Kidney (tissue), 22 donors: ENCODE measurements around the gene HNF1A. TPM values are rescaled to one million over a fixed set of nuclear protein-coding genes. Genes with fewer than 3 reads are reported as not detected.

Experiments
- DNase-seq, 5 donors: peaks; one replicate each; pipeline ENCODE4 v3.0.0-alpha.2; 2013 to 2020
- FAIRE-seq: peaks from 2 replicates; lab custom pipeline; 2012; peaks lifted over from hg19 to GRCh38; lab: Jason Lieb, UNC
- H3K27ac ChIP-seq, 2 donors: one replicate each; pipeline ENCODE4 v1.7.0; 2013; ENCODE audit warnings: low read depth in 2 of 2, low read length in 2 of 2, inconsistent platforms in 1 of 2
- H3K27me3 ChIP-seq: one replicate; pipeline ENCODE4 v1.7.1; 2013; ENCODE audit warnings: low read length, inconsistent platforms; ENCODE audit not compliant: control insufficient read depth, insufficient read depth
- H3K36me3 ChIP-seq, 3 donors: one replicate each; pipeline versions ENCODE4 v1.7.0 to v1.7.1; 2013; ENCODE audit warnings: low read length in 3 of 3, control low read depth in 1 of 3, inconsistent platforms in 1 of 3; ENCODE audit not compliant: insufficient read depth in 3 of 3, control insufficient read depth in 2 of 3
- H3K4me1 ChIP-seq, 3 donors: one replicate each; pipeline versions ENCODE4 v1.7.0 to v1.7.1; 2013; ENCODE audit warnings: low read length in 3 of 3, inconsistent platforms in 1 of 3, low read depth in 1 of 3; ENCODE audit not compliant: control insufficient read depth in 2 of 3, insufficient read depth in 2 of 3
- H3K4me3 ChIP-seq, 3 donors: one replicate each; pipeline versions ENCODE4 v1.7.0 to v1.8.1; 2013; ENCODE audit warnings: low read length in 3 of 3, control low read depth in 1 of 3, inconsistent platforms in 1 of 3
- H3K9ac ChIP-seq, 3 donors: one replicate each; pipeline versions ENCODE4 v1.7.0 to v1.7.1; 2013; ENCODE audit warnings: low read length in 3 of 3, control low read depth in 1 of 3, inconsistent platforms in 1 of 3
- H3K9me3 ChIP-seq, 3 donors: one replicate each; pipeline versions ENCODE4 v1.7.0 to v1.7.1; 2013; ENCODE audit warnings: low read length in 3 of 3, control low read depth in 1 of 3, inconsistent platforms in 1 of 3; ENCODE audit not compliant: control insufficient read depth in 2 of 3, insufficient read depth in 1 of 3
- intact Hi-C: fragments of 100-400 bp; cut with DNase I; formaldehyde crosslinking; loops from one replicate; pipeline ENCODE4 v1.11.1; 2022
- long read RNA-seq, 10 donors: library from polyadenylated mRNA in 1 of 10; unstranded in 1 of 10; transcript quantifications; one replicate each; pipeline ENCODE4 v2.0.0 and lab custom pipeline, GENCODE V29; 2021 to 2026
- polyA plus RNA-seq: library from polyadenylated mRNA; stranded (reverse); fragments of 350-450 nt; fragmentation: Illumina TruSeq; extraction: RNeasy Lipid Tissue Mini Kit (QIAGEN cat#74804); gene quantifications from one replicate; pipeline ENCODE4 v1.2.3, GENCODE V29; 2014; ENCODE audit warnings: low read depth, low replicate concordance; ENCODE audit not compliant: insufficient read depth
- total RNA-seq: library from RNA; stranded (reverse); fragmentation: NEBNext Ultra II Directional; extraction: Animal tissue kit (Norgen Biotek cat#: 25700); gene quantifications from one replicate; pipeline ENCODE4 v1.2.1, GENCODE V29; 2021
- TF ChIP-seq, protein P1 (sequence below): IDR thresholded peaks from 3 replicates; pipeline ENCODE4 v1.5.1; 2012; ENCODE audit warnings: mild to moderate bottlenecking, moderate library complexity, borderline replicate concordance; ENCODE audit not compliant: insufficient read depth; ENCODE audit errors: extremely low read depth
- donor health status: control.
- donor health status: control.
- donor health status: control.
- donor health status: control.
- donor health status: control.
- donor health status: DM: yes; HTN: yes; CAD: no.
- donor health status: Normal renal cell carcinoma (clear cell type).

Gene HNF1A, protein sequence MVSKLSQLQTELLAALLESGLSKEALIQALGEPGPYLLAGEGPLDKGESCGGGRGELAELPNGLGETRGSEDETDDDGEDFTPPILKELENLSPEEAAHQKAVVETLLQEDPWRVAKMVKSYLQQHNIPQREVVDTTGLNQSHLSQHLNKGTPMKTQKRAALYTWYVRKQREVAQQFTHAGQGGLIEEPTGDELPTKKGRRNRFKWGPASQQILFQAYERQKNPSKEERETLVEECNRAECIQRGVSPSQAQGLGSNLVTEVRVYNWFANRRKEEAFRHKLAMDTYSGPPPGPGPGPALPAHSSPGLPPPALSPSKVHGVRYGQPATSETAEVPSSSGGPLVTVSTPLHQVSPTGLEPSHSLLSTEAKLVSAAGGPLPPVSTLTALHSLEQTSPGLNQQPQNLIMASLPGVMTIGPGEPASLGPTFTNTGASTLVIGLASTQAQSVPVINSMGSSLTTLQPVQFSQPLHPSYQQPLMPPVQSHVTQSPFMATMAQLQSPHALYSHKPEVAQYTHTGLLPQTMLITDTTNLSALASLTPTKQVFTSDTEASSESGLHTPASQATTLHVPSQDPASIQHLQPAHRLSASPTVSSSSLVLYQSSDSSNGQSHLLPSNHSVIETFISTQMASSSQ
- total RNA-seq (6.7 TPM), polyA plus RNA-seq (32.4 TPM)
- long read RNA-seq, donor 1, partial matches to known transcripts: 0 of 11 reads
- long read RNA-seq, donor 1, other reads (novel, unspliced or antisense): 7 of 11 reads
- long read RNA-seq, donor 2, partial matches to known transcripts: 0 of 4 reads
- long read RNA-seq, donor 2, other reads (novel, unspliced or antisense): 0 of 4 reads
- long read RNA-seq, donor 3, partial matches to known transcripts: 6 of 11 reads
- long read RNA-seq, donor 3, other reads (novel, unspliced or antisense): 0 of 11 reads
- long read RNA-seq, donor 4, transcript HNF1A-201 (10 exons, 3,442 nt): major isoform, 6 of 8 reads
- long read RNA-seq, donor 4, partial matches to known transcripts: 0 of 8 reads
- long read RNA-seq, donor 4, other reads (novel, unspliced or antisense): 0 of 8 reads
- long read RNA-seq, donor 5: 0 reads
- long read RNA-seq, donor 6: 0 reads
- long read RNA-seq, donor 7, partial matches to known transcripts: 1 of 7 reads
- long read RNA-seq, donor 7, other reads (novel, unspliced or antisense): 1 of 7 reads
- long read RNA-seq, donor 8, partial matches to known transcripts: 13 of 14 reads
- long read RNA-seq, donor 8, other reads (novel, unspliced or antisense): 0 of 14 reads
- long read RNA-seq, donor 9: 0 reads
- long read RNA-seq, donor 10, partial matches to known transcripts: 11 of 12 reads
- long read RNA-seq, donor 10, other reads (novel, unspliced or antisense): 0 of 12 reads

DNA sequence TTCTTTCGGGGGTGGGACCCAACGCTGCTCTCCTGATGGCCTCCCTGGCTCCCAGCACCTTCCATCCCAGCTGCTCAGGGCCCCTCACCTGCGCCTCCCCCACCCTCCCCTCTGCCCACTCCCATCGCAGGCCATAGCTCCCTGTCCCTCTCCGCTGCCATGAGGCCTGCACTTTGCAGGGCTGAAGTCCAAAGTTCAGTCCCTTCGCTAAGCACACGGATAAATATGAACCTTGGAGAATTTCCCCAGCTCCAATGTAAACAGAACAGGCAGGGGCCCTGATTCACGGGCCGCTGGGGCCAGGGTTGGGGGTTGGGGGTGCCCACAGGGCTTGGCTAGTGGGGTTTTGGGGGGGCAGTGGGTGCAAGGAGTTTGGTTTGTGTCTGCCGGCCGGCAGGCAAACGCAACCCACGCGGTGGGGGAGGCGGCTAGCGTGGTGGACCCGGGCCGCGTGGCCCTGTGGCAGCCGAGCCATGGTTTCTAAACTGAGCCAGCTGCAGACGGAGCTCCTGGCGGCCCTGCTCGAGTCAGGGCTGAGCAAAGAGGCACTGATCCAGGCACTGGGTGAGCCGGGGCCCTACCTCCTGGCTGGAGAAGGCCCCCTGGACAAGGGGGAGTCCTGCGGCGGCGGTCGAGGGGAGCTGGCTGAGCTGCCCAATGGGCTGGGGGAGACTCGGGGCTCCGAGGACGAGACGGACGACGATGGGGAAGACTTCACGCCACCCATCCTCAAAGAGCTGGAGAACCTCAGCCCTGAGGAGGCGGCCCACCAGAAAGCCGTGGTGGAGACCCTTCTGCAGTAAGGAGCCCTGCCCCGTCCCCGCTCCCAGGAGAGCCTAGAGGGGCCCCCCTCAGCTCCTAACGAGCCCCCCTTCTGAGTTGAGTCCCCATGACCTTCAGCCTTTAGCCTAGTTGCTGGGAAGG lies at the start of gene HNF1A:
Gene HNF1A, plus strand, starts transcription at position 248 of the 924 bp plus-strand sequence. Its CDS starts 226 bp downstream, at position 474.
- intact Hi-C loops: loop anchor here (10.0 kb wide), 1 partner anchor 244 kb away; no protein-coding TSS in a partner anchor
- Histone ChIP-seq H3K9me3 (no peaks in the 10 kb centered on the region), H3K9ac (peak within 1 kb of the TSS; percentile 18 to 94 (median 19)), H3K27me3 (no peaks in the 10 kb centered on the region), H3K4me1 (peaks cover 0 to 24% (median 9%) of the 10 kb centered on the region in 3 donors), H3K4me3 (peak within 1 kb of the TSS; percentile 56 to 90 (median 72)), H3K36me3 (peaks cover 0 to 13% (median 0%) of the 10 kb centered on the region in 3 donors), H3K27ac (peak within 1 kb of the TSS; percentile 90 to 92)
- TF ChIP-seq, protein P1, sequence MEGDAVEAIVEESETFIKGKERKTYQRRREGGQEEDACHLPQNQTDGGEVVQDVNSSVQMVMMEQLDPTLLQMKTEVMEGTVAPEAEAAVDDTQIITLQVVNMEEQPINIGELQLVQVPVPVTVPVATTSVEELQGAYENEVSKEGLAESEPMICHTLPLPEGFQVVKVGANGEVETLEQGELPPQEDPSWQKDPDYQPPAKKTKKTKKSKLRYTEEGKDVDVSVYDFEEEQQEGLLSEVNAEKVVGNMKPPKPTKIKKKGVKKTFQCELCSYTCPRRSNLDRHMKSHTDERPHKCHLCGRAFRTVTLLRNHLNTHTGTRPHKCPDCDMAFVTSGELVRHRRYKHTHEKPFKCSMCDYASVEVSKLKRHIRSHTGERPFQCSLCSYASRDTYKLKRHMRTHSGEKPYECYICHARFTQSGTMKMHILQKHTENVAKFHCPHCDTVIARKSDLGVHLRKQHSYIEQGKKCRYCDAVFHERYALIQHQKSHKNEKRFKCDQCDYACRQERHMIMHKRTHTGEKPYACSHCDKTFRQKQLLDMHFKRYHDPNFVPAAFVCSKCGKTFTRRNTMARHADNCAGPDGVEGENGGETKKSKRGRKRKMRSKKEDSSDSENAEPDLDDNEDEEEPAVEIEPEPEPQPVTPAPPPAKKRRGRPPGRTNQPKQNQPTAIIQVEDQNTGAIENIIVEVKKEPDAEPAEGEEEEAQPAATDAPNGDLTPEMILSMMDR: no peak
- FAIRE-seq (no peak), DNase-seq (peak in 3 of 5 donors; percentile 62 to 67 (median 62))

DNA sequence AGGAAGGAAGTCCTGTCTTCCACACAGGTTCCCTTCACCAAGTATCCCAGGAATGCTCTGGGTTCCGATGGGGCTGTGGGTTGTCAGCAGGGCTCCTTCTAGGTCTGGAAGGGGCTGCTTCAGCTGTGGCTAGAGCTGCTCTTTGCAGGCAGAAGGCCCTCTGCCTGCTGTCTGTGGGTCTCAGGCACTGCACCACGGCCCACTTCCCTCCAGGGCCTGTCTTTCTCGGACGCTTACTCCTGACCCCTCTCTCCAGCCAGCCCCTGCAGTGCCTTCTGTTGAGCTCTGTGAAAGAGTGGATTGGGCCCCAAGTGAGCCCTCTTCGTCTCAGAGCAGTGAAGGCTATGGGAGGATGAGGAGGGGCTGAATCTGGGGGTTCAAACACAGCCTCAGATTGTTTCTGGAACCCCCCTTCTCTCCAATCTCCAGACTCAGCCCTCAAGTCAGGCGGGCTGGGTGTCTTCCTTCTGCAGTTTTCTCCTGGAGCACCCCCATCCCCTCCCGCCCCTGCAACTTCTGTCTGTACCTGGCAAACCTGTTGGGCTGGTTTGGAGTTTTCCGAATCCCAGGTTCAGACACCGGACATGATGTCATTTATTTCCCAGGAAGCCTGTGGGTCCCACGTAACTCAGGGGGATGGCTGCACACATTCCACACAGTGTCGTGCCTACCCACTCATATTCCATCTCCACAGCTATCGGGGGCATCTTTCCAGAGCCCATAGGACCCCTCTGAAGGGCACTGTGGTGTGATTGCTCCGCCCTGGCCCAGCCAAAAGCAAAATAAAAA lies 49.3 kb upstream of the HNF1A start:
- Histone ChIP-seq H3K9ac (no peak overlapping the region), H3K27me3 (no peaks in the 10 kb centered on the region), H3K27ac (no peak overlapping the region), H3K36me3 (no peaks in the 10 kb centered on the region), H3K4me1 (no peaks in the 10 kb centered on the region), H3K4me3 (no peak overlapping the region), H3K9me3 (no peaks in the 10 kb centered on the region)
- intact Hi-C loops: no loop called here
- DNase-seq (peak; percentile 76 to 87 (median 81)), FAIRE-seq (no peak)
- TF ChIP-seq, protein P1: no peak
